ENCODE data around the gene RTBDN.

The RTBDN gene

DNA sequence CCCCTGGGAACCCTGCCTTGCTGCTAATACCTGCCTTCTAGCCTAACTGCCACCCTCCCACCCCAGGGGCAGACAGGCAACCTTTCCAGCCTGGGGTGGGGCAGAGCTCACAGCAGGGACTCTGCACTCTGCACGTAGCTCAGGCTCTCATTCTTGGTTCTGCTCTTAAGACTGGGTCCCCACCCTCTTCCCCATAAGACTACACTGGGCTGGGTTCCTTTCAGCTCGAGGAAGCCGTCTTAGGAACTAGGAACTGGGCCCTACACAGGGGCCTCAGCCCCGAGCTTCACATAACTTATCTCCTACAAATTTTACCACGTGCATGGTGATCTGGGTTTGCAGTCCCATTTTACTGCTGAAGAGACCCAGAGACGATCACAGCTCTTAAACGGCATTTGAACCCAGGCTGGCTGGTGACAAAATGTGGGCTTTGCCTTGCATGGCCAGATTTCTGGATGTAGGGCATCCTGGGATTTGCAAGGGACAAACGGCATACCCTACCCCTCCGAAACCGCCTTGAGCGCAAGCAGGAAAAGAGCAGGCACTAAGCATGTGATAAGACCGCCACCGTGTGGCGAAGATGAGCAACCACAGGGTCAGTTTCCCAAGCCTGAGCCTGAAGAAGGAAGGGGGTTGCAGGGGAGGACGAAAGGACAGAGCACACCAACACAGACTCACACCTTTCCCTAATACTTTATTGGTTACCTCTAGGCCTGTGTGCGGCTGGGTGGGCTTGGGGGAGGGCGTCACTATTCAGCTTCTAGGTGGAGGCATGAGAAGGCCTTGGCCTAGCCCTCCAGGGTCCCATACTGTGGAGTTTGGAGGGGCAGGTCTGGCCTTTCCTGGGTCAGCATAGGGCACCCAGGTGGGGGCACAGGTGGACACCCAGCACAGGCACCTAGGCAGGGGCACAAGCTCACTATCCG is 38.0 kb downstream of the RTBDN start:
- TF ChIP-seq ZFX (IDR thresholded peaks at IDR 0.05; ENCODE audit: borderline replicate concordance), result no peak
- TF ChIP-seq, protein P1, sequence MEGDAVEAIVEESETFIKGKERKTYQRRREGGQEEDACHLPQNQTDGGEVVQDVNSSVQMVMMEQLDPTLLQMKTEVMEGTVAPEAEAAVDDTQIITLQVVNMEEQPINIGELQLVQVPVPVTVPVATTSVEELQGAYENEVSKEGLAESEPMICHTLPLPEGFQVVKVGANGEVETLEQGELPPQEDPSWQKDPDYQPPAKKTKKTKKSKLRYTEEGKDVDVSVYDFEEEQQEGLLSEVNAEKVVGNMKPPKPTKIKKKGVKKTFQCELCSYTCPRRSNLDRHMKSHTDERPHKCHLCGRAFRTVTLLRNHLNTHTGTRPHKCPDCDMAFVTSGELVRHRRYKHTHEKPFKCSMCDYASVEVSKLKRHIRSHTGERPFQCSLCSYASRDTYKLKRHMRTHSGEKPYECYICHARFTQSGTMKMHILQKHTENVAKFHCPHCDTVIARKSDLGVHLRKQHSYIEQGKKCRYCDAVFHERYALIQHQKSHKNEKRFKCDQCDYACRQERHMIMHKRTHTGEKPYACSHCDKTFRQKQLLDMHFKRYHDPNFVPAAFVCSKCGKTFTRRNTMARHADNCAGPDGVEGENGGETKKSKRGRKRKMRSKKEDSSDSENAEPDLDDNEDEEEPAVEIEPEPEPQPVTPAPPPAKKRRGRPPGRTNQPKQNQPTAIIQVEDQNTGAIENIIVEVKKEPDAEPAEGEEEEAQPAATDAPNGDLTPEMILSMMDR (IDR thresholded peaks at IDR 0.05), result peak; percentile 92
- peak overlapping the region; percentile 98 for H3K27ac ChIP-seq

DNA sequence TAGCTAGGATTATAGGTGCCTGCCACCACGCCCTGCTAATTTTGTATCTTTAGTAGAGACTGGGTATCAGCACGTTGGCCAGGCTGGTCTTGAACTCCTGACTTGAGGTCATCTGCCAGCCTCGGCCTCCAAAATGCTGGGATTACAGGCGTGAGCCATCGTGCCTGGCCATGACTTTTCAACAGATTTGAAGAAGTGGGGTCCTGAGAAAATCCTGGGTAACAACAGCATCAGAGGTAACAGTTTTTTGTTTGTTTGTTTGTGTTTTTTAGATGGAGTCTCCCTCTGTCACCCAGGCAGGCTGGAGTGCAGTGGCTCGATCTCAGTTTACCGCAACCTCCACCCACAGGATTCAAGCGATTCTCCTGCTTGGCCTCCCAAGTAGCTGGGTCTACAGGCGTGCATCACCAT is 39.4 kb downstream of the RTBDN start:
- TF ChIP-seq ZFX (IDR thresholded peaks at IDR 0.05; ENCODE audit: borderline replicate concordance), result no peak
- TF ChIP-seq, protein P1 (IDR thresholded peaks at IDR 0.05), result no peak

DNA sequence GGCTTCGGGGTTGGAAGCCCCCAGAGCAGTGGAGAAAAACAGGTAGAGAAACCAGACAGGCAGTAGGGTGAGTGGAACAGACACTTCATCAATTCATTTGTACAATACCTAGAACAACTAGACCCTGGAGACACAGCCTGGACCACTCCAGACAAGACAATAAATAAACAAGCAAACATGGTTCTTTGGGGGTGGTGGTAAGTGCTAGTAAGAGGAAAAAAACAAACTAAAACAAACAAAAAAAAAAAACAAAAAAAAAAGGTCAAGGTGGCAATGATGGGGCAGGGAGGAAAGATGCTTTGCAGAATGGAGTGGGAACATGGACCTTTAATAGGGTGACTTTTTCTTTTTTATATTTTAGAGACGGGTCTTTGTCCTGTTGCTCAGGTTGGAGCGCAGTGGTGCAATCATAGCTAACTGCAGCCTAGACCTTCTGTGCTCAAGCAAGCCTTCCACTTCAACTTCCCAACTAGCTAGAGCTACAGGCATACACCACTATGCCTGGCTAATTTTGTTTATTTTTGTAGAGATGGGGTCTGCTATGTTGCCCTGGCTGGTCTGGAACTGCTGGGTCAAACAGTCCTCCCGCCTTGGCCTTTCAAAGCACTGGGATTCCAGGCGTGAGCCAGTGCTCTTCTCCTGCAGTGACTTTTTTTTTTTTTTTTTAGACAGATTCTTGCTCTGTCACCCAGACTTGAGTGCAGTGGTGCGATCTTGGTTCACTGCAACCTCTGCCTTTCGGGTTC is 40.0 kb downstream of the RTBDN start:
- TF ChIP-seq, protein P1 (IDR thresholded peaks at IDR 0.05), result no peak
- no peak for TF ChIP-seq ZFX (IDR thresholded peaks at IDR 0.05; ENCODE audit: borderline replicate concordance)
- H3K27ac ChIP-seq, result peak overlapping the region; percentile 98

More for the DNA sequence above, 39.4 kb downstream of the RTBDN start:
- peak overlapping the region; percentile 98 for H3K27ac ChIP-seq

DNA sequence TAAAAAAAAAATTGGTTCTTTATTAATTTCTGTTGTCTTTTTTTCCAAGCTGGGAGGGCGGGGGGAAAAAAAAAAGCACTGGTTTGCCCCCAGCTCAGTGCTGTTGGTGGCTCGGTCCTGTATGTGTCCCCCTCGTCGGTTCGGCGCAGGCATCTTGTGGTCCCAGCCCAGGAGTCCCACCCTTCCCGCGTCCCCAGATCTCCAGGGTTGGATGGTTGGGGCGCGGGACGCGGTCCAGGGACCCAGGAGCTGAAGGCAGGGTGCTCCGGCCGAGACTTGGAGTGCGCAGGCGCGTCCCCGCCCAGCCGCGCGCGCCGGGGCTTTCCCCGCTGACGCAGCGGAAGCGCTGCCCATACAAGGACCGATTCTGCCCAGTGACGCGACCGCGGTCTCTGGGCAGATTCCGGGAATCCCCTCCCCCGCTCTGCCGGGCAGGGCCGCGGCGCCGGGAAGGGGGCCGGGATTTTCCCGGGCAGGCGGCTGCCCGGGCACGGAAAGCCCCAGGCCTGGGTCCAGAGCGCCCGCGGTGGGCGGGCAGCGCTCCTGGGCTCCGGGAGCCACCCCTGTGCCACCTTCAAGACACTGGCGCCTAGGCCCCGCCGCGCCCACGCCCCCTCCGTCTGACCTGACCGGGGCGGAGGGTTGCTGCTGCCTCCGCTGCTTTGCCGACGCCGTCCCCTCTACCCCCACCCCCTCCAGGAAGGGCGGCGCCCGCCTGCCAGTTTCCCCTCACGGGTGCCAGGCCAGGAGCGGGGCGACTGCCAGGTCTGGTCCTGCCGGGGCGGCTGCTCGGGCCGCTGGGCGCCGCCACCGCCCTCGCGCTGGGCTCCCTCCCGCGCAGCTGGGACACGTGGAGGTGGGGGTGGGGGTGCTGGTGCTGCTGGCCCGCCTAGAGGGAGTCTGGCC is 40.8 kb downstream of the RTBDN start:
- H3K27ac ChIP-seq, result peak overlapping the region; percentile 98
- TF ChIP-seq ZFX (IDR thresholded peaks at IDR 0.05; ENCODE audit: borderline replicate concordance), result no peak
- TF ChIP-seq, protein P1 (IDR thresholded peaks at IDR 0.05), result peak; percentile 13; the same call in 1 of the 2 replicates

DNA sequence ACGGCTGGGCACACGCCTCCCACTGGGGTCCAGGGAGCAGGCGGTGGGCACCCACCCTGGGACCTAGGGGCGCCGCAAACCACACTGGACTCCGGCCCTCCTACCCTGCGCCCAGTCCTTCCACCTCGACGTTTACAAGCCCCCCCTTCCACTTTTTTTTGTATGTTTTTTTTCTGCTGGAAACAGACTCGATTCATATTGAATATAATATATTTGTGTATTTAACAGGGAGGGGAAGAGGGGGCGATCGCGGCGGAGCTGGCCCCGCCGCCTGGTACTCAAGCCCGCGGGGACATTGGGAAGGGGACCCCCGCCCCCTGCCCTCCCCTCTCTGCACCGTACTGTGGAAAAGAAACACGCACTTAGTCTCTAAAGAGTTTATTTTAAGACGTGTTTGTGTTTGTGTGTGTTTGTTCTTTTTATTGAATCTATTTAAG is 41.5 kb downstream of the RTBDN start:
- TF ChIP-seq, protein P1 (IDR thresholded peaks at IDR 0.05), result no peak
- H3K27ac ChIP-seq, result peak overlapping the region; percentile 98

DNA sequence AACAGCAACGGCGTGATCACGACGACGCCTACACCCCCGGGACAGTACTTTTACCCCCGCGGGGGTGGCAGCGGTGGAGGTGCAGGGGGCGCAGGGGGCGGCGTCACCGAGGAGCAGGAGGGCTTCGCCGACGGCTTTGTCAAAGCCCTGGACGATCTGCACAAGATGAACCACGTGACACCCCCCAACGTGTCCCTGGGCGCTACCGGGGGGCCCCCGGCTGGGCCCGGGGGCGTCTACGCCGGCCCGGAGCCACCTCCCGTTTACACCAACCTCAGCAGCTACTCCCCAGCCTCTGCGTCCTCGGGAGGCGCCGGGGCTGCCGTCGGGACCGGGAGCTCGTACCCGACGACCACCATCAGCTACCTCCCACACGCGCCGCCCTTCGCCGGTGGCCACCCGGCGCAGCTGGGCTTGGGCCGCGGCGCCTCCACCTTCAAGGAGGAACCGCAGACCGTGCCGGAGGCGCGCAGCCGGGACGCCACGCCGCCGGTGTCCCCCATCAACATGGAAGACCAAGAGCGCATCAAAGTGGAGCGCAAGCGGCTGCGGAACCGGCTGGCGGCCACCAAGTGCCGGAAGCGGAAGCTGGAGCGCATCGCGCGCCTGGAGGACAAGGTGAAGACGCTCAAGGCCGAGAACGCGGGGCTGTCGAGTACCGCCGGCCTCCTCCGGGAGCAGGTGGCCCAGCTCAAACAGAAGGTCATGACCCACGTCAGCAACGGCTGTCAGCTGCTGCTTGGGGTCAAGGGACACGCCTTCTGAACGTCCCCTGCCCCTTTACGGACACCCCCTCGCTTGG is 42.1 kb downstream of the RTBDN start:
- TF ChIP-seq ZFX (IDR thresholded peaks at IDR 0.05; ENCODE audit: borderline replicate concordance), result no peak
- TF ChIP-seq, protein P1 (IDR thresholded peaks at IDR 0.05), result no peak
- H3K27ac ChIP-seq, result peak overlapping the region; percentile 98
